Duodenal mucosa (tissue), 2 donors: ENCODE results near the gene PSMA8.
"Not testable (repeated sequence)": the region's sequence is repeated elsewhere in the genome, so short reads cannot be mapped to it uniquely, and the experiment has no call there.

Experiments used
- H3K27ac ChIP-seq: one replicate; pipeline ENCODE4 v1.7.0; 2013; ENCODE audit warnings: low read depth, low read length
- H3K27me3 ChIP-seq, 2 donors: one replicate each; pipeline ENCODE4 v1.7.0; 2013; ENCODE audit warnings: low read length in 2 of 2, control low read depth in 1 of 2; ENCODE audit not compliant: insufficient read depth in 2 of 2, control insufficient read depth in 1 of 2
- H3K36me3 ChIP-seq, 2 donors: one replicate each; pipeline ENCODE4 v1.7.0; 2013; ENCODE audit warnings: low read length in 2 of 2, control low read depth in 1 of 2; ENCODE audit not compliant: insufficient read depth in 2 of 2, control insufficient read depth in 1 of 2
- H3K4me1 ChIP-seq, 2 donors: one replicate each; pipeline ENCODE4 v1.7.0; 2013; ENCODE audit warnings: low read length in 2 of 2, control low read depth in 1 of 2; ENCODE audit not compliant: insufficient read depth in 2 of 2, control insufficient read depth in 1 of 2
- H3K4me3 ChIP-seq, 2 donors: one replicate each; pipeline ENCODE4 v1.7.0; 2013; ENCODE audit warnings: low read length in 2 of 2, low read depth in 1 of 2
- H3K9ac ChIP-seq, 2 donors: one replicate each; pipeline ENCODE4 v1.7.0; 2013; ENCODE audit warnings: low read length in 2 of 2, low read depth in 1 of 2
- H3K9me3 ChIP-seq, 2 donors: one replicate each; pipeline ENCODE4 v1.7.0; 2013; ENCODE audit warnings: low read length in 2 of 2, control low read depth in 1 of 2; ENCODE audit not compliant: control insufficient read depth in 1 of 2

PSMA8 gene

DNA sequence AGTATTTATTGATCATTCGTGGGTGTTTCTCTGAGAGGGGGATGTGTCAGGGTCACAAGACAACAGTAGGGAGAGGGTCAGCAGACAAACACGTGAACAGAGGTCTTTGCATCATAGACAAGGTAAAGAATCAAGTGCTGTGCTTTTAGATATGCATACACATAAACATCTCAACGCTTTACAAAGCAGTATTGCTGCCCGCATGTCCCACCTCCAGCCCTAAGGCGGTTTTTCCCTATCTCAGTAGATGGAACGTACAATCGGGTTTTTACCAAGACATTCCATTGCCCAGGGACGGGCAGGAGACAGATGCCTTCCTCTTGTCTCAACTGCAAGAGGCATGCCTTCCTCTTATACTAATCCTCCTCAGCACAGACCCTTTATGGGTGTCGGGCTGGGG is 68.3 kb downstream of the PSMA8 start:
- not testable (repeated sequence) for H3K27ac ChIP-seq, H3K4me1 ChIP-seq, H3K4me3 ChIP-seq, H3K9ac ChIP-seq, H3K36me3 ChIP-seq, H3K9me3 ChIP-seq, H3K27me3 ChIP-seq

DNA sequence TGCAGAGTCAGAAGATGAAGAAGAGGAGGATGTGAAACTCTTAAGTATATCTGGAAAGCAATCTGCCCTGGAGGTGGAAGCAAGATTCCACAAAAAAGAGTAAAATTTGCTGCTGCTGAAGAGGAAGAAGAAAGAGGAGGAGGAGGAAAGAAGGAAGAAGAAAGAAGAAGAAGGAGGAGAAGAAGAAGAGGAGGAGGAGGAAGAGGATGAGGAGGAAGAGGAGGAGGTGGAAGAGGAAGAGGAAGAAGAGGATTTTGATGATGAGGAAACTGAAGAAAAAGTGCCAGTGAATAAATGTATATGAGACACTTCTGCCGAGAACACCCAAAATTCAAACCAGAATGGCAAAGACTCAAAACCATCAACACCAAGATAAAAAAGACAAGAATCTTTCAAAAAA is 71.6 kb downstream of the PSMA8 start:
- Histone ChIP-seq H3K9ac (no peak overlapping the region), H3K9me3 (no peaks in the 10 kb centered on the region), H3K4me1 (no peaks in the 10 kb centered on the region), H3K36me3 (no peaks in the 10 kb centered on the region), H3K27me3 (no peaks in the 10 kb centered on the region), H3K27ac (no peak overlapping the region), H3K4me3 (no peak overlapping the region)

- Histone ChIP-seq H3K36me3 (no peaks in the 10 kb centered on the region), H3K4me1 (no peaks in the 10 kb centered on the region), H3K9me3 (no peaks in the 10 kb centered on the region), H3K9ac (no peak overlapping the region), H3K4me3 (no peak overlapping the region), H3K27me3 (no peaks in the 10 kb centered on the region), H3K27ac (no peak overlapping the region)
Observed at GRCh38 chr18:26206488-26206887, 72.8 kb downstream of the PSMA8 start.

GRCh38 chr18:26207937-26208336 is 74.3 kb downstream of the PSMA8 start:
- Histone ChIP-seq H3K27me3 (no peaks in the 10 kb centered on the region), H3K27ac (no peak overlapping the region), H3K9ac (no peak overlapping the region), H3K4me1 (no peaks in the 10 kb centered on the region), H3K4me3 (no peak overlapping the region), H3K9me3 (no peaks in the 10 kb centered on the region), H3K36me3 (no peaks in the 10 kb centered on the region)

DNA sequence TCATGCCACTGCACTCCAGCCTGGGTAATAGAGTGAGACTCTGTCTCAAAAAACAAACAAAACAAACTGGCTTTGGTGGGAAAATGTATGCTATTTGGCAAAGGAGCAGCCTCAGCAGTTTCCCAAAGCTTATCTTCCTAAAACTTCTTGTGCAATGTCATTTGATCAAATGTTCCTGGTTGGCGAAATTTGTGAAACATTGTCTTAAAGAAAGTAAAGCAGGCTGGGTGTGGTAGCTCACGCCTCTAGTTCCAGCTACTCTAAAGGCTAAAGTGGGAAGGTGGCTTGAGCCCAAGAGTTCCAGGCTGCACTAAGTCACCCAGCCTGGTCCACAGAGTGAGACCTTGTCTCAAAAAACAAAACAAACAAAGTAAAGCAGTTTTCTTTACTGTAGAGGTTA is 75.3 kb downstream of the PSMA8 start:
- Histone ChIP-seq H3K27ac (no peak overlapping the region), H3K36me3 (no peaks in the 10 kb centered on the region), H3K27me3 (no peaks in the 10 kb centered on the region), H3K9ac (no peak overlapping the region), H3K9me3 (no peaks in the 10 kb centered on the region), H3K4me3 (no peak overlapping the region), H3K4me1 (no peaks in the 10 kb centered on the region)

DNA sequence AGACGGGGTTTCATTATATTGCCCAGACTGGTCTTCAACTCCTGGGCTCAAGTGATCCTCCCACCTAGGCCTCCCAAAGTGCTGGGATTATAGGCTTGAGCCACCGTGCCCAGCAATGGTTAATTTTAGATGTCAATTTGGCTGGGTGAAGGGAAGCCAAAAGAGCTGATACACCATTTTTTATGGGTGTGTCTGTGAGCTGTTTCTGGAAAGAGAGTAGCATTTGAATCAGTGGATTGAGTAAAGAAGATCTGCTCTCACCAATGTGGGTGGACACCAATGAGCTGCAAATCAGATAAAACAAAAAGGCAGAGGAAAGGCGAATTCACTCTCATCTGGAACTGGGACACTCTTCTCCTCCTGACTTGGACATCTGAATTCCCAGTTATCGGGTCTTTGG is 76.5 kb downstream of the PSMA8 start:
- Histone ChIP-seq H3K4me1 (no peaks in the 10 kb centered on the region), H3K27me3 (no peaks in the 10 kb centered on the region), H3K27ac (no peak overlapping the region)

GRCh38 chr18:26215247-26215970 is 81.7 kb downstream of the PSMA8 start:
- Histone ChIP-seq H3K36me3 (no peaks in the 10 kb centered on the region), H3K27ac (no peak overlapping the region), H3K9me3 (no peaks in the 10 kb centered on the region), H3K4me3 (peak overlapping the region in 1 of 2 donors; percentile 45), H3K9ac (no peak overlapping the region), H3K27me3 (no peaks in the 10 kb centered on the region), H3K4me1 (no peaks in the 10 kb centered on the region)

More for the DNA sequence above, 76.5 kb downstream of the PSMA8 start:
- Histone ChIP-seq H3K36me3 (no peaks in the 10 kb centered on the region), H3K9ac (no peak overlapping the region), H3K4me3 (no peak overlapping the region), H3K9me3 (no peaks in the 10 kb centered on the region)

DNA sequence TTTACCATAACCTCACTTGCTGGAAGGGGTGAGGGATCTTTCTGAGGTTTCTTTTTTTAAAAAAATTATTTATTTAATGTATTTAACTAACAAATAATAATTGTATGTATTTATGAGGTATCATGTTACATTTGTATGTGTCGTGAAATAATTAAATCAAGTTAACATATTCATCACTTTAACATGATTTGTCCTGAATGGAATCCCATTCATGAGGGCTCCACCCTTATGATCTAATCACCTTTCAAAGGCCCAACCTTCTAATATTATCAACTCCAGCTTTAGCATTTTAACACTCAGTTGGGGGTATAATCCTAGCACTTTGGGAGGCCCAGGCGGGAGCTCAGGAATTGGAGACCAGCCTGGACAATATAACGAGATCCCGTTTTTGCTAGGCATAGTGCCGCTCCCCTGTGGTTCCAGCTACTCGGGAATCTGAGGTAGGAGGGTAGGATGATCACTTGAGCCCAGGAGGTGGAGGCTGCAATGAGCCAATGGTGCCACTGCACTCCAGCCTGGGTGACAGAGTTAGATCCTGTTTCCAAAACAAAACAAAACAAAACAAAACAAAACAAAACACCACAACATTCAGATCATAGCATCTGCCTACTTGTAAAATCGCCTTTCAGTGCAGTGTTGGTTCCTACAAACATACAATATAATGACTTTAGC is 91.5 kb downstream of the PSMA8 start:
- Histone ChIP-seq H3K27ac (no peak overlapping the region), H3K36me3 (no peaks in the 10 kb centered on the region), H3K9me3 (no peaks in the 10 kb centered on the region), H3K9ac (no peak overlapping the region), H3K27me3 (no peaks in the 10 kb centered on the region), H3K4me1 (peaks cover 10 to 15% of the 10 kb centered on the region in 2 donors), H3K4me3 (peak overlapping the region in 1 of 2 donors; percentile 87)

DNA sequence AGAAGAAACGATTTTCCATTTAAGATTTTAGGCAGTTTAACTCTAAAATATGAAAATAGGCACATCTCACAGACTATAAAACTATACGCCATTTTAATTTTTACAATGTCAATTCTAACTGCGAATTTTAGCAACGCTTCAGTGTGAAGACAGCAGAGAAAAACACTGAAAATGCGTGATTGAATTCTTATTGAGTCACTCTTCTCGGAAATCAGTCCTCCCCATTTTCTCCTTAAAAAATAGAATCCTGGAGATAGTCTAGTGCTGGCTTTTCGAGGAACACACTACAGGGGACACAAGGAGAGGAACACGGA is 92.2 kb downstream of the PSMA8 start:
- Histone ChIP-seq H3K4me3 (peak overlapping the region; percentile 87 to 90), H3K27ac (no peak overlapping the region), H3K36me3 (no peaks in the 10 kb centered on the region), H3K4me1 (peaks cover 10 to 15% of the 10 kb centered on the region in 2 donors), H3K9ac (peak overlapping the region; percentile 56 to 65), H3K9me3 (no peaks in the 10 kb centered on the region), H3K27me3 (no peaks in the 10 kb centered on the region)

- Histone ChIP-seq H3K9ac (peak within 1 kb of the TSS; percentile 65 to 81), H3K4me3 (peak within 1 kb of the TSS; percentile 87 to 90), H3K36me3 (no peaks in the 10 kb centered on the region), H3K4me1 (peaks cover 10 to 15% of the 10 kb centered on the region in 2 donors), H3K27me3 (no peaks in the 10 kb centered on the region), H3K27ac (peak within 1 kb of the TSS; percentile 20), H3K9me3 (no peaks in the 10 kb centered on the region)
Observed at GRCh38 chr18:26226229-26227050, 92.8 kb downstream of the PSMA8 start, which contains the start of gene TAF4B. TSS of gene TAF4B (plus strand) at chr18:26226445. CDS start at chr18:26226934, 489 bp downstream.
